ENCODE measurements around the gene PCDHGA1. TPM values are rescaled to one million over a fixed set of nuclear protein-coding genes. Genes with fewer than 3 reads are reported as not detected.
"Not testable (repeated sequence)": the region's sequence is repeated elsewhere in the genome, so short reads cannot be mapped to it uniquely, and the experiment has no call there.

PCDHGA1 gene
- total RNA-seq, 2 donors from 2014 or later = 1.4 to 2.0 TPM

DNA sequence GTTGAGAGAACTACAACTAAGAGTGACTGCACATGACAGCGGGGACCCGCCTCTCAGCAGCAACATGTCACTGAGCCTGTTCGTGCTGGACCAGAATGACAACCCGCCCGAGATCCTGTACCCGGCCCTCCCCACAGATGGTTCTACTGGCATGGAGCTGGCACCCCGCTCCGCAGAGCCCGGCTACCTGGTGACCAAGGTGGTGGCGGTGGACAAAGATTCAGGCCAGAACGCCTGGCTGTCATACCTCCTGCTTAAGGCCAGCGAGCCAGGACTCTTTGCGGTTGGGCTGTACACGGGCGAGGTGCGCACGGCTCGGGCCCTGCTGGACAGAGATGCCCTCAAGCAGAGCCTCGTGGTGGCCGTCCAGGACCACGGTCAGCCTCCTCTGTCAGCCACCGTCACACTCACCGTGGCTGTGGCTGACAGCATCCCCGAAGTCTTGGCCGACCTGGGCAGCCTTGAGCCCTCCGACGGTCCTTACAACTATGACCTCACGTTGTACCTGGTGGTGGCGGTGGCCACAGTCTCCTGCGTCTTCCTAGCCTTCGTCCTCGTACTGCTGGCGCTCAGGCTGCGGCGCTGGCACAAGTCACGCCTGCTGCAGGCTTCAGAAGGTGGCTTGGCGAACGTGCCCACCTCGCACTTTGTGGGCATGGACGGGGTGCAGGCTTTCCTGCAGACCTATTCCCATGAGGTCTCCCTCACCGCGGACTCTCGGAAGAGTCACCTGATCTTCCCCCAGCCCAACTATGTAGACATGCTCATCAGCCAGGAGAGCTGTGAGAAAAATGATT lies 54.4 kb downstream of the PCDHGA1 start:
- H3K9me3 ChIP-seq = peaks cover 6 to 91% of the 10 kb centered on the region in 2 donors
- no peak overlapping the region for H3K27ac ChIP-seq
- H3K4me3 ChIP-seq = no peak overlapping the region
- peaks cover 4% of the 10 kb centered on the region for H3K36me3 ChIP-seq
- H3K27me3 ChIP-seq = no peaks in the 10 kb centered on the region
- TF ChIP-seq, protein P1, sequence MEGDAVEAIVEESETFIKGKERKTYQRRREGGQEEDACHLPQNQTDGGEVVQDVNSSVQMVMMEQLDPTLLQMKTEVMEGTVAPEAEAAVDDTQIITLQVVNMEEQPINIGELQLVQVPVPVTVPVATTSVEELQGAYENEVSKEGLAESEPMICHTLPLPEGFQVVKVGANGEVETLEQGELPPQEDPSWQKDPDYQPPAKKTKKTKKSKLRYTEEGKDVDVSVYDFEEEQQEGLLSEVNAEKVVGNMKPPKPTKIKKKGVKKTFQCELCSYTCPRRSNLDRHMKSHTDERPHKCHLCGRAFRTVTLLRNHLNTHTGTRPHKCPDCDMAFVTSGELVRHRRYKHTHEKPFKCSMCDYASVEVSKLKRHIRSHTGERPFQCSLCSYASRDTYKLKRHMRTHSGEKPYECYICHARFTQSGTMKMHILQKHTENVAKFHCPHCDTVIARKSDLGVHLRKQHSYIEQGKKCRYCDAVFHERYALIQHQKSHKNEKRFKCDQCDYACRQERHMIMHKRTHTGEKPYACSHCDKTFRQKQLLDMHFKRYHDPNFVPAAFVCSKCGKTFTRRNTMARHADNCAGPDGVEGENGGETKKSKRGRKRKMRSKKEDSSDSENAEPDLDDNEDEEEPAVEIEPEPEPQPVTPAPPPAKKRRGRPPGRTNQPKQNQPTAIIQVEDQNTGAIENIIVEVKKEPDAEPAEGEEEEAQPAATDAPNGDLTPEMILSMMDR (IDR thresholded peaks at IDR 0.05) = no peak
- peaks cover 0 to 4% of the 10 kb centered on the region in 2 donors for H3K4me1 ChIP-seq
- no peak for DNase-seq (ENCODE audit: low spot score)

DNA sequence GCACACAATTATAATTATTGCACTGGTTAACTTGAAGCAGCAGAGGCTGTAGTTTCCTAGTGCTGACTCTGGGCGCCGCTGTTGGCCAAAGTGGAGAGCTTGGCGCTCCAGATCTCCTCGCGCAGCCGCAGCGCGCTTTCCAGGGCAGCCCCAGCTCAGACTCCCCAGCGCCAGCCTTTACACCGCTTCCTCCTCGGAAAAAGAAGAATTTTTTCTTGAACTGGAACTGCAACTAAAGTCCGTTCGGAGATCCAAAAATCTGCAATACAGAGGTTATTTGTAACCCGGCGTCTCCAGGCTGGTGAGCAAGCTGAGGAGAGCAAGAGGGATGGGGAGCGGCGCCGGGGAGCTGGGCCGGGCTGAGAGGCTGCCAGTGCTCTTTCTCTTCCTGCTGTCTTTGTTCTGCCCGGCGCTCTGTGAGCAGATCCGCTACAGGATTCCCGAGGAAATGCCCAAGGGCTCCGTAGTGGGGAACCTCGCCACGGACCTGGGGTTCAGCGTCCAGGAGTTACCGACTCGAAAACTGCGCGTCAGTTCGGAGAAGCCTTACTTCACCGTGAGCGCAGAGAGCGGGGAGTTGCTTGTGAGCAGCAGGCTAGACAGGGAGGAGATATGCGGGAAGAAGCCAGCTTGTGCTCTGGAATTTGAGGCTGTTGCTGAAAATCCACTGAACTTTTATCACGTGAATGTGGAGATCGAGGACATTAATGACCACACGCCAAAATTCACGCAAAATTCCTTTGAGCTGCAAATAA lies 57.4 kb downstream of the PCDHGA1 start, which contains the start of gene PCDHGB4:
TSS of gene PCDHGB4 (plus strand) at position 142 of the 755 bp plus-strand sequence. CDS start at position 329, 187 bp downstream.
- not testable (repeated sequence) for H3K4me1 ChIP-seq; DNase-seq (ENCODE audit: low spot score); H3K27ac ChIP-seq; H3K27me3 ChIP-seq; H3K36me3 ChIP-seq
- peak within 1 kb of the TSS; percentile 33 to 39 for H3K4me3 ChIP-seq
- TF ChIP-seq, protein P1 (IDR thresholded peaks at IDR 0.05) = peak; percentile 42 to 70
- H3K9me3 ChIP-seq = peaks cover 10 to 94% of the 10 kb centered on the region in 2 donors

DNA sequence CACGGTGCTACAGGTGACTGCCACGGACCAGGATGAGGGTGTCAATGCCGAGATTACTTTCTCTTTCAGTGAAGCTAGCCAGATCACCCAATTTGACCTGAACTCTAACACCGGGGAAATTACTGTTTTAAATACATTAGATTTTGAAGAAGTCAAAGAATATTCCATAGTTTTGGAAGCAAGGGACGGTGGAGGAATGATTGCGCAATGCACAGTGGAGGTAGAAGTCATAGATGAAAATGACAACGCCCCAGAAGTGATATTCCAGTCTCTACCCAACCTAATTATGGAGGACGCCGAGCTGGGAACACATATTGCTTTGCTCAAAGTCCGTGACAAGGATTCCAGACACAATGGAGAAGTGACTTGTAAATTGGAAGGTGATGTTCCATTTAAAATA lies 58.3 kb downstream of the PCDHGA1 start:
- peaks cover 7% of the 10 kb centered on the region for H3K36me3 ChIP-seq
- no peak for DNase-seq (ENCODE audit: low spot score)
- TF ChIP-seq, protein P1 (IDR thresholded peaks at IDR 0.05) = no peak
- H3K9me3 ChIP-seq = peaks cover 10 to 94% of the 10 kb centered on the region in 2 donors
- no peak overlapping the region for H3K27ac ChIP-seq
- H3K4me3 ChIP-seq = no peak overlapping the region
- no peaks in the 10 kb centered on the region for H3K4me1 ChIP-seq
- H3K27me3 ChIP-seq = no peaks in the 10 kb centered on the region

DNA sequence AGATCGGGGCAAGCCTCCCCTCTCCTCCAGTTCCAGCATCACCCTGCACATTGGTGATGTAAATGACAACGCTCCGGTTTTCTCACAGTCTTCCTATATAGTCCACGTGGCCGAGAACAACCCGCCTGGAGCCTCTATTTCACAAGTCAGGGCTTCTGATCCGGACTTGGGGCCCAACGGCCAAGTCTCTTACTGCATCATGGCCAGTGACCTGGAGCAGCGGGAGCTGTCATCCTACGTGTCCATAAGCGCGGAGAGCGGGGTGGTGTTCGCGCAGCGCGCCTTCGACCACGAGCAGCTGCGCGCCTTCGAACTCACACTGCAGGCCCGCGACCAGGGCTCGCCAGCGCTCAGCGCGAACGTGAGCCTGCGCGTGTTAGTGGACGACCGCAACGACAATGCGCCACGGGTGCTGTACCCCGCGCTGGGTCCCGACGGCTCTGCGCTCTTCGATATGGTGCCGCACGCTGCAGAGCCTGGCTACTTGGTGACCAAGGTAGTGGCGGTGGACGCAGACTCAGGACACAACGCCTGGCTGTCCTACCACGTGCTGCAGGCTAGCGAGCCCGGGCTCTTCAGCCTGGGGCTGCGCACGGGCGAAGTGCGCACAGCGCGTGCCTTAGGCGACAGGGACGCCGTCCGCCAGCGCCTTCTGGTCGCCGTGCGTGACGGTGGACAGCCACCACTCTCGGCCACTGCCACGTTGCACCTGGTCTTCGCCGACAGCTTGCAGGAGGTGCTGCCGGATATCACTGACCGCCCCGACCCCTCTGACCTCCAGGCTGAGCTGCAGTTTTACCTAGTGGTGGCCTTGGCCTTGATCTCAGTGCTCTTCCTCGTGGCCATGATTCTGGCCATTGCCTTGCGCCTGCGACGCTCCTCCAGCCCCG lies 59.1 kb downstream of the PCDHGA1 start:
- Histone ChIP-seq H3K4me1 (no peaks in the 10 kb centered on the region), H3K9me3 (peaks cover 10 to 94% of the 10 kb centered on the region in 2 donors), H3K27me3 (no peaks in the 10 kb centered on the region), H3K27ac (no peak overlapping the region), H3K36me3 (peaks cover 7% of the 10 kb centered on the region), H3K4me3 (no peak overlapping the region)
- TF ChIP-seq, protein P1 (IDR thresholded peaks at IDR 0.05) = no peak
- no peak for DNase-seq (ENCODE audit: low spot score)

DNA sequence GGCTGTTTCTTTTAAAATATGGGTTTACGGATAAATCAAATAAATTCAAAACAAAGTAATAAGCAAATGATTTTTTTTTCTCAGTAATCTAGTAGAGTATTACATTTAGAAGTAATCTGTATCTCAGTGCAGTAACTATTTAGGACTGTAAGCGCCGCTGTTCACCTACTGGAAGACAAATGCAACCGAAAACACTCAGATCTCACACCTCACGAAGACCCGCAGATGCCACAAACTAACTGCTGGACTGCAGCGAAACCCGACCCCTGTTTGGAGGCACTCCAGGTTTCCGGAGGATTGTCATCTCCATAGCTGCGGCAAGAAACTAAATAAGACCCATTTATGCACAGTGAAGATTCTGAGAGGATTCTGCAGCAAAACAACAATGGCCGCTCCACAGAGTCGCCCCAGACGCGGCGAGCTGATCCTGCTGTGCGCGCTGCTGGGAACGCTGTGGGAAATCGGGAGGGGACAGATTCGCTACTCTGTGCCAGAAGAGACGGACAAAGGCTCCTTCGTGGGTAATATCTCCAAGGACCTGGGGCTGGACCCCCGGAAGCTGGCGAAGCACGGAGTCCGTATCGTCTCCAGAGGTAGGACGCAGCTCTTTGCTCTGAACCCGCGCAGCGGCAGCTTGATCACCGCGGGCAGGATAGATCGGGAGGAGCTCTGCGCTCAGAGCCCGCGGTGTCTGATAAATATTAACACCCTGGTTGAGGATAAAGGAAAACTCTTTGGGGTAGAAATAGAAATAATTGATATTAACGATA lies 62.3 kb downstream of the PCDHGA1 start, which contains the start of gene PCDHGA8:
TSS of gene PCDHGA8 (plus strand) at position 205 of the 770 bp plus-strand sequence. CDS start at position 386, 181 bp downstream.
- H3K27ac ChIP-seq = no peak within 1 kb of the TSS
- DNase-seq (ENCODE audit: low spot score) = no peak

More for the DNA sequence above, 62.3 kb downstream of the PCDHGA1 start, which contains the start of gene PCDHGA8:
- H3K27me3 ChIP-seq = no peaks in the 10 kb centered on the region
- H3K4me1 ChIP-seq = no peaks in the 10 kb centered on the region
- TF ChIP-seq, protein P1 (IDR thresholded peaks at IDR 0.05) = no peak
- peaks cover 10 to 88% of the 10 kb centered on the region in 2 donors for H3K9me3 ChIP-seq
- peaks cover 3% of the 10 kb centered on the region for H3K36me3 ChIP-seq
- H3K4me3 ChIP-seq = no peak within 1 kb of the TSS
